Measurements from ENCODE around the gene ITGB2.
A peak's percentile ranks its signal among the peaks of the same experiment; 100 is the strongest.

ITGB2 gene

DNA sequence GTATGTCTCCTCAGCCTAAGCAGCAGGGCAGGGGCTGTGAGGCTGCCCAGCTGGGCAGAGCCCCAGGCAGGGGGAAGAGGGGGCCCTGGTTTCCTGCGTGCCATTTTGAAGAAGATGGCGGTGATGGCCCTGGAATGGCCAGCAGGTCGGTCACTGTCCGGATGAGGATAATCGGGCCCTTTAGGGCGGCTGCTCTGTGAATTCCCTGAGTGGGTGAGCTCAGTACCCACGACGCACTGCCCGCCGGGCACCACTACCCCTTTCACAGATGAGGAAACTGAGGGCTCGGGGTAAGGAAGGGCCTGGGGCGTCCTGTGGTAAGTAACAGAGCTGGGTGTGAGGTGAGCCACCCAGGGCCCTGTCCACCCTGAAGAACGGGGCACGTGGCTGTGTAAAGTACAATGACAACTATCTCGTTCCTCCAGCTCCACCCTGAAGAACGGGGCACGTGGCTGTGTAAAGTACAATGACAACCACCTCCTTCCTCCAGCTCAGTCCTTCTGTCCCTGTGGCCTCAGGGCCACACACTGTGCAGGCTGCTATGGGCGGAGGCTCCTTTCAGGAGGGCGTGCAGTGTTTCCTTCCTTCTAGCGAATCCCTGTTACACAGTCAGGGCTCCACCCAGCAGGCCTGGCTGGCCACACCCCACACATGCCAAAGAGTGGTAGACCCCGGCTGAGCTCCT, 23.2 kb downstream of the ITGB2 start:
- Mint-ChIP-seq H3K36me3 (ENCODE audit: low read depth) (peaks cover 89% of the 10 kb centered on the region), H3K4me3 (no peak overlapping the region), H3K4me1 (ENCODE audit: low read depth) (peaks cover 12% of the 10 kb centered on the region), H3K27me3 (no peaks in the 10 kb centered on the region), H3K27ac (no peak overlapping the region), H3K9me3 (no peaks in the 10 kb centered on the region)
- DNase-seq = no peak

DNA sequence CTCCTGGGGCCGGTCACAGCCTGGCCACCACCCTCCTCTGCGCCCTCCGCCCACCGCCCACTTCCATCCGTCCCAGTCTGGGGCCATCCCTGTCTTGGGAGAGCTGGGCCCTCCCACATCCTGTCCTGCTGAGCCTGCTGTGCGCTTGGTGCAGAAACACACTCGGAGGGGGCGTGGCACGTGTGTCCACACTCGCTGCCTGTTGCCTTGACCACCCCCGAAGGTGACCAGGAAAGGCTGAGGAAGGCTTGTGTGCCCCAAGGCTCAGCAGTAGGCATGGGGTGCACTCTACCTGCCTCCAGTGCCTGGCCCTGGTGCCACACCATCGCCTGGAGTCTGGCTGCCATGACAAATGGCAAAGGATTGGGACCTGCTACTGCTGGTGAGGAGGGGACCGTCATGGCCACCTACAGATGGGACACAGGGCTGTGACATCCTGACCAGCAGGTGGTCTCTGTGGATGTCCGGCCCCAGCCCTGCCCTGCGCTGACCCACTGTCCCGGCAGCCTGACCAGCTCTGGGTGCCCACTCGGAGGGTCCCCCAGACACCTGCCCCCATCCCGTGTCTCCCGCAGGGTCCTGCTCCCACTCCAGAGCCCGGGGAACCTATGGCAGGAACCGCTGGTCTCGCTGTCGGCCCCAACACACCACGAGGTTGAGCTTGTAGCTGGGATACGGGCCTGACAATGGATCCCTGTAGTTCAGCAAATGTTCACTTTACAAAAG, 24.0 kb downstream of the ITGB2 start:
- DNase-seq = no peak
- H3K27me3 Mint-ChIP-seq = no peaks in the 10 kb centered on the region
- no peaks in the 10 kb centered on the region for H3K9me3 Mint-ChIP-seq
- H3K4me3 Mint-ChIP-seq = no peak overlapping the region
- peaks cover 89% of the 10 kb centered on the region for H3K36me3 Mint-ChIP-seq (ENCODE audit: low read depth)
- peaks cover 12% of the 10 kb centered on the region for H3K4me1 Mint-ChIP-seq (ENCODE audit: low read depth)
- H3K27ac Mint-ChIP-seq = no peak overlapping the region

DNA sequence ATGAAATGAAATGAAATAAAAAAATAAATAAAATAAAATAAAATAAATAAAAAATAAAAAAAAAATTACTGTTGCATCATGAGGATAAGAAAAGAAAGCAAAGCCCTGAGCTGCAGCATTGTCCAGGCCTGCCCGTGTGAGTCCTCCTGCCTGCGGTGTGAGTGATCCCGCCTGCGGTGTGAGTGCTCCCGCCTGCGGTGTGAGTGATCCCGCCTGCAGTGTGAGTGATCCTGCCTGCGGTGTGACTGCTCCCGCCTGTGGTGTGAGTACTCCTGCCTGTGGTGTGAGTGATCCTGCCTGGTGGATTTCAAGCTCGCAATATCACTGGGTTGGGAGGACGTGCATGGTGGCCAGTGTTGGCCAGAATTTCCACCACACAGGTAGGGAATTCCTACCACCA, 24.8 kb downstream of the ITGB2 start:
- Mint-ChIP-seq H3K4me3 (no peak overlapping the region), H3K9me3 (no peaks in the 10 kb centered on the region), H3K36me3 (ENCODE audit: low read depth) (peaks cover 84% of the 10 kb centered on the region), H3K4me1 (ENCODE audit: low read depth) (peaks cover 12% of the 10 kb centered on the region), H3K27me3 (no peaks in the 10 kb centered on the region), H3K27ac (peak overlapping the region; percentile 34)
- no peak for DNase-seq

DNA sequence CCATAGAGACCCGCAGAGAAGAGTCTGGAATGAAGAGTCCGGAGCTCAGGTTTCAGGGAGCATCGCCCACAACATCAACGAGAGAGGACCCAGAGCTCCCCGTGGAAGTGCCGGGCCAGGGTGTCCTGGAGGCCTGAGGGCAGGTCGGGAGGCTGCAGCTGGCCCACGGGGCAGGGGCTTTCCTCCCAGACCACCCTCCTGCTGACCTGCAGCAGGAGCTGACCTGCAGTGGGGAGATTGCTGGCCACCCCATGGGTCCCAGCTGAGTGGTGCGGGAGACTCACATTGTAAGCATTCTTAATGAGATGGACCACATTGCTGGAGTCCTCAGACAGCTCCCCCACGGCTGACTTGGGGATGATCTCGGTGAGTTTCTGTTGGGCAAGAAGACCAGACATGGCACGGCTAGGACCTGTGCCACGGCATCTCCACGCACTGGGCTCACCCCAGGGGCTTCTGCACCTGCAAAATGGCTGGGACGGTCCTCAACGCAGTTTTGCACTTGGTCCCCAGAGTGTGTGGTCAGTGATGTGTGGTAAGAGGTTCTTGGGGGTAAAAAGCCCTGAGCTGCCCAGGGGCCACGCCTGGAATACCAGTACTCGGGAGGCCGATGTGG, 25.9 kb downstream of the ITGB2 start:
- no peaks in the 10 kb centered on the region for H3K27me3 Mint-ChIP-seq

DNA sequence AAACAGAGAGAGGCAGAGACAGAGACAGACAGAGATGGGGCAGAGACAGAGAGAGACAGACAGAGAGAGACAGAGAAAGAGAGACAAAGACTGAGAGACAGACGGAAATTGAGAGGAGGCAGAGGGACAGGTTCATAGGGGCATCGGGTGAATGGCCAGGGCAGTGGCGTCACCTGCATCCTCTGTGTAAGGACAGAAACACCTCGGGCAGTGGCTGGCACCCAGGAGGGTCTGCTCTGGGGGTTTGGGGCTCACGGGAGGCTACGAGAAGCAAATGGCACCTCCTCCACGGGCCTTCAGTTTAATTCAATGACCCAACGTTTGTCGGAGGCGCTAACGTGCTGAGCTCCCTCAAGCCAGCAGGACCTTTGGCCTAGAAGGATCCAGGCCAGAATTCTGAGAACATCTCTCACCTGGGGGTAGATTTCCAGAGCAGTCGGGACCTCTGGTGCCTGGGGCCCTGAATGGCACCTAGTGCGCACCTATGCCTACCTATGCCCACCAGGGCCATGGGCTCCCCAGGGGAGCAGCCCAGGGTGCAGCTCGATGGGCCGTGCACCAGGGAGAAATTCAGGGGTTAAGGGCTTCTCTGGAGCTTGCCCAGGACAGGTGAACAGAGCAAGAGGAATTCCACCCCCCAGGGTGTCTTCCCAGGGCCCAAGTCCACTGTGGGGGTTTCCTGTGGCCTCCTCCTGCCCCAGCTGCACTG, 26.6 kb downstream of the ITGB2 start:
- Mint-ChIP-seq H3K27ac (peak overlapping the region; percentile 69), H3K36me3 (ENCODE audit: low read depth) (peaks cover 82% of the 10 kb centered on the region), H3K27me3 (no peaks in the 10 kb centered on the region), H3K4me1 (ENCODE audit: low read depth) (peaks cover 12% of the 10 kb centered on the region), H3K4me3 (no peak overlapping the region), H3K9me3 (no peaks in the 10 kb centered on the region)
- DNase-seq = no peak

More for the DNA sequence above, 25.9 kb downstream of the ITGB2 start:
- Mint-ChIP-seq H3K36me3 (ENCODE audit: low read depth) (peaks cover 86% of the 10 kb centered on the region), H3K27ac (peak overlapping the region; percentile 69), H3K4me1 (ENCODE audit: low read depth) (peaks cover 12% of the 10 kb centered on the region), H3K4me3 (no peak overlapping the region), H3K9me3 (no peaks in the 10 kb centered on the region)
- no peak for DNase-seq

DNA sequence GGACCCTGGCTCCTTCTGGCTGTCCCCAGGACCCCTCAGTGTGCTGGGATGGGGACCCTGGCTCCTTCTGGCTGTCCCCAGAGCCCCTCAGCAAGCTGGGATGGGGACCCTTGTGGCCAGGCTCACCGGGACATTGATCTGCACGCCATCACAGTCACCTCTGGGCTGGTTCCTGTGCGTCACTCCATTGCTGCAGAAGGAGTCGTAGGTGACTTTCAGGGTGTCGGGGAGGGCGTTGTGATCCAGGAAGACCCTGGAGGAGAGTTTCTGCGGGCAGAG, 27.5 kb downstream of the ITGB2 start:
- Mint-ChIP-seq H3K27me3 (no peaks in the 10 kb centered on the region), H3K4me1 (ENCODE audit: low read depth) (peaks cover 9% of the 10 kb centered on the region), H3K9me3 (no peaks in the 10 kb centered on the region), H3K27ac (peak overlapping the region; percentile 66), H3K36me3 (ENCODE audit: low read depth) (peaks cover 77% of the 10 kb centered on the region), H3K4me3 (no peak overlapping the region)
- no peak for DNase-seq

DNA sequence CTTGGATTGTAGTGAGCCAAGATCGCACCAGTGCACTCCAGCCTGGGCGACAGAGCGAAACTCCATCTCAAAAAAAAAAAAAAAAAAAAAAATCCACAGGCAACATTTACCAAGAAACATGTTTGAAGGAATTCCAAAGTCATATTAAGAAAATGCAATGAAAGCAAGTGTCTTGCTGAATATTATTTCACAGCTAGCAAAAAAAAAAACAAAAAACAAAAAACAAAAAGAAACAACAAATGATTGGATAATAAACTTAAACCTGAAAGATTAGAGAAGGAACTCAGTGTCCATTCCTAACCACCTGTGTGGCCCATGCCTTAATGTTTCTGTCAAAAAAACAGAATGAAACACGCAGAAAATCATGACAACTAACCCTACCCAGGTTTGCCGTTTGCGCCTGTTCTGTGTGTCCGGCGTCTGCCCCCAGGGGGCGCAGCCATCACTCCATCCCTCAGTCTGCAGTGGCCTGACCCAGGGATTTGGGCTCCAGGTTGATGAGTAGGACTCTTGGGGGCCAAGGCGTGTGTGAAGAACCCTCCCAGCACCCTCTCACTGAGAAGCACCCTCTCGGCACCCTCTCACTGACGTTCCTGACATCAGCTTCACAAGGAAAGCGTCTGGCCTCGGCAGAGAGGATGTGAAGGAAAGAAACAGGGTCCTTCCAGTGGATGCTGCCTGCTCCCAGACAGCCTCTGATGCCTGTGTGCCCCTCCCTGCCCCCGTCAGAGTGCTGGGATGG, 28.0 kb downstream of the ITGB2 start:
- H3K36me3 Mint-ChIP-seq (ENCODE audit: low read depth) = peaks cover 77% of the 10 kb centered on the region
- no peaks in the 10 kb centered on the region for H3K9me3 Mint-ChIP-seq
- H3K27me3 Mint-ChIP-seq = no peaks in the 10 kb centered on the region
- H3K4me3 Mint-ChIP-seq = no peak overlapping the region
- peak; percentile 86 for DNase-seq
- peaks cover 9% of the 10 kb centered on the region for H3K4me1 Mint-ChIP-seq (ENCODE audit: low read depth)
- peak overlapping the region; percentile 66 for H3K27ac Mint-ChIP-seq

DNA sequence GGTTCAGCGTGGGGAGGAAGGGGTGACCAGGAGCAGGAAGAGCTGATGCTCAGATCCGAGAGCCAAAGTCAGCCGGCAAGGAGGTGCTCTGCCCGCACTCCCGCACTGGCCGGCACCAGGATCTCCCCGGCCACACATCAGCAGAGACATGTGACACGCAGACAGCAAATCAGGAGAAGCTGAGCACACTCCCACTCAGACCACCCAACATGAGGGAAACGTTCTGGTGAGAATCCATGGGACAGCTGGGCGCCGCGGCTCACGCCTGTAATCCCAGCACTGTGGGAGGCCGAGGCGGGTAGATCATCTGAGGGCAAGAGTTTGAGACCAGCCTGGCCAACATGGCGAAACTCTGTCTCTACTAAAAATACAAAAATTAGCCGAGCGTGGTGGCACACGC, 28.6 kb downstream of the ITGB2 start:
- H3K27ac Mint-ChIP-seq = no peak overlapping the region
- no peaks in the 10 kb centered on the region for H3K9me3 Mint-ChIP-seq
- H3K36me3 Mint-ChIP-seq (ENCODE audit: low read depth) = peaks cover 77% of the 10 kb centered on the region
- peaks cover 9% of the 10 kb centered on the region for H3K4me1 Mint-ChIP-seq (ENCODE audit: low read depth)
- no peak overlapping the region for H3K4me3 Mint-ChIP-seq
- H3K27me3 Mint-ChIP-seq = no peaks in the 10 kb centered on the region
- no peak for DNase-seq

DNA sequence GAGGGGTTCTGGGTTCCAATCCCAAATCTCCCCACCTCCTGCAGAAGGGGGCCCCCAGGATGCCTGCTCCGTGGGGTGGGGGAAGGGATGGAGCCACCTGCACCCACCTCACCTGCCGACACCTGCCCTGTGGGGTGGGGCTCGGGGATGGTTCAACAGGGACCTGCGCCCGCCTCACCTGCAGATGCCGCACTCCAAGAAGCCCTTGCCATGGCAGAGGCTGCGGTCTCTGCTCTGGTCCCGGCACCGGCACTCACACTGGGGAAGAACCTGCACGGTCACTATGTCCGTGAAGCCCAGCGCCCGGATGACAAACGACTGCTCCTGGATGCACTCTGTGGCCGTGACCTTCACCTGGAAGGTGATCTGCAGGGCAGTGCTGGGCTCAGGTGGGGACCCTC, 29.1 kb downstream of the ITGB2 start:
- no peaks in the 10 kb centered on the region for H3K27me3 Mint-ChIP-seq
- no peak for DNase-seq
- H3K9me3 Mint-ChIP-seq = no peaks in the 10 kb centered on the region
- H3K4me1 Mint-ChIP-seq (ENCODE audit: low read depth) = peaks cover 9% of the 10 kb centered on the region
- no peak overlapping the region for H3K27ac Mint-ChIP-seq
- H3K4me3 Mint-ChIP-seq = no peak overlapping the region
- H3K36me3 Mint-ChIP-seq (ENCODE audit: low read depth) = peaks cover 77% of the 10 kb centered on the region

DNA sequence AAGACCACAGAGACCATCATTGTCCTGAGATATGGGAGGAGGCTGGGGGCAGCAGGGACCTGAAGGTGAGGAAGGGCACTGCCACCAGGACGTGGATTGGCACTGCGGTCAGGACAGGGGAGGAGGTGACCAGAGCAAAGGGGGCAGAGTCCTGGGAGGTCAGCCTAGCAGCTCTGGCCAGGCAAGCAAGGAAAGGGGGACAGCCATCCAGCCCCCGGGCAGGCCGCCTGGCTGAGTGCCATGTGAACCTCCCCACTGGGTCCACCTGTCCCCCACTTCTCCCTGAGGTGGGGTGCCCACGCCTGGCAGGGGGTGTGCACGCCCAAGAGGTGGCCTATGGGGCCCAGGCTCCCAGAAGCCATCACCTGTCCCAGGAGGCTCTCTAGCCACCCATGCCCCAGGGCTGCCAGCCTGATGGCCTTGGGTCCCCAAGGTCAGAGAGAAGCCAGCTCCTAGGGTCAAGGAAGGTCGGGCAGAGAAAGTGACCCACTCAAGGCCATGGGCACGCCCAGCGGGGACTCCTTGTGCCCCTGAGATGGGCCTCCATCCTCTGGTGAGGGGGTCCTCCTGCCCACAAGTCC, 29.6 kb downstream of the ITGB2 start:
- H3K9me3 Mint-ChIP-seq = no peaks in the 10 kb centered on the region
- no peak for DNase-seq
- no peak overlapping the region for H3K4me3 Mint-ChIP-seq
- peaks cover 77% of the 10 kb centered on the region for H3K36me3 Mint-ChIP-seq (ENCODE audit: low read depth)
- H3K4me1 Mint-ChIP-seq (ENCODE audit: low read depth) = peaks cover 9% of the 10 kb centered on the region
- H3K27me3 Mint-ChIP-seq = no peaks in the 10 kb centered on the region
- peak overlapping the region; percentile 44 for H3K27ac Mint-ChIP-seq

DNA sequence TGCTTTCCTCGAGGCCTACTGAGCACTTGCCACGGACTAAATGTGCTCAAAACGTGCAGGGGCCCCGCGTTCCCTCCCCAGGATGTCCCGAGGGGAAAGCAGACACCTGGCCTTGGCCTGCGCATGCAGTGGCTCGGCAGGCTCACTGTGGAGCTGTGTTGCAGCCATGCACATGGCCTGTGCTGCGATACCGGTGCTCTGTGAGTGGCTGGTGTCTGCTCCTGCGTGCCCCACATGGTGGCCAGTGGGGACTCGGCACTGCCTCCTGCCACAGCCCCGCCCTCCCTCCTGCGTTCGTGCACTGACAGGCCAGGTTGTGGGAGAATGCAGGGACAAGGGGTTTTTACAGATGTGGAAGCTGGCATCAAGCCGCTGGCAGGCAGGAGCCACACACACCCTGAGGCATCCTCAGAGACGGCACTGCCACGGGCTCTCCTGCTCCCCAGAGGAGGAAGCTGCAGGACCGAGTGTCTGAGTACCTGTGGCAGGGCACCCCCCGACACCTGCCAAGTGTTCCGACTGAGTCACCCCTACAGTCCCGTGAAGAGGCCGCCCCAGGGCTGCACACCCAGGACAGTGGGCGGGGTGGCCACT, 30.3 kb downstream of the ITGB2 start:
- Mint-ChIP-seq H3K27me3 (no peaks in the 10 kb centered on the region), H3K27ac (peak overlapping the region; percentile 44), H3K4me3 (no peak overlapping the region), H3K4me1 (ENCODE audit: low read depth) (peaks cover 9% of the 10 kb centered on the region), H3K36me3 (ENCODE audit: low read depth) (peaks cover 80% of the 10 kb centered on the region), H3K9me3 (no peaks in the 10 kb centered on the region)
- no peak for DNase-seq

DNA sequence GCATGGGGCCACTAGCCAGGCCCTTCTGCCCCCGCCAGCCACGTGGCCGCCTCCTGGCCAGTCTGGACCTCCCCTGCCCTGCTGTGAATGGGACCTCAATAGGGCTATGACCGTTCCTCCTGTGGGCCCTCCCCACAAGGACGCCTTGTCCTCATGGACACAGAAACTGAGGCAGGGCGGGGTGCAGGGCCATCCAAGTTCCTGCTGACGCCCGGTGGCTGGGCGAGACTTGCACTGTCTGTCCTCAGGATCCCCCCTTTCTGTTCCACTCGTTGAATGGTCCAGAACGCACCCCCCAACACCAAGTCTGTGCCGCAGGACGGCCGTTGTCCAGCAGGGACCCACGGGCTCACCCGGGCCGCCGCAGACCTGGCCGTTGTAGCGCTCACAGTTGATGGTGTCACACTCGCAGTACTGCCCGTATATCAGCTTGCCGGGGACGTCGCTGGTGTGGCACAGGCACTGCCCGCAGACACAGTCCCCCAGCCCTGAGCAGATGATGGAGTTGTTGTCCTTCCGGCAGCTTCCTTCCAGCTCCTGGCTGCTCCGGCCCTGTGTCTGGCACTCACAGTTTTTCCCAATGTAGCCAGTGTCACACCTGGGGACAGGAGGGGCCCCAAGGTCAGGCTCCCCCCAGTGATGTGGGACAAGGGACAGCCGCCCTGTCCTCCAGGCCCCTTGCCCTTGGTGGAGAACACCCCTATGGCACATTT, 30.9 kb downstream of the ITGB2 start:
- Mint-ChIP-seq H3K27ac (no peak overlapping the region), H3K36me3 (ENCODE audit: low read depth) (peaks cover 75% of the 10 kb centered on the region)

More for the DNA sequence above, 30.9 kb downstream of the ITGB2 start:
- H3K4me1 Mint-ChIP-seq (ENCODE audit: low read depth) = peaks cover 9% of the 10 kb centered on the region
- no peaks in the 10 kb centered on the region for H3K27me3 Mint-ChIP-seq
- H3K9me3 Mint-ChIP-seq = no peaks in the 10 kb centered on the region
- DNase-seq = no peak
- no peak overlapping the region for H3K4me3 Mint-ChIP-seq

Data from activated T-cell treated with anti-CD3 and anti-CD28 coated beads, Interleukin-2, amount 50 U/mL, for 24 hours (primary cell).